Heart left ventricle (tissue), 16 donors: ENCODE results near the gene MET. TPM values are rescaled to one million over a fixed set of nuclear protein-coding genes. Genes with fewer than 3 reads are reported as not detected.

Experiments used
- ATAC-seq, 4 donors: fragments of 200-7000 bp; cut with Tn5 transposase; one replicate each; pipeline ENCODE4 v1.9.1; 2020 to 2022; ENCODE audit warnings: moderate library complexity in 4 of 4, mild to moderate bottlenecking in 3 of 4, moderate number of reproducible peaks in 1 of 4
- DNase-seq, 5 donors: peaks; one replicate each; pipeline ENCODE4 v3.0.0-alpha.2; 2020
- H3K27ac ChIP-seq, 12 donors: fragments of 200-600 bp; sonication (generic) in 4 of 12; one replicate each; pipeline versions ENCODE4 v1.5.0 to v1.8.0; 2016 to 2022; ENCODE audit warnings: mild to moderate bottlenecking in 2 of 12
- H3K27me3 ChIP-seq, 9 donors: fragments of 200-600 bp; sonication (generic) in 2 of 9; one replicate each; pipeline versions ENCODE4 v1.5.1 to v1.8.0; 2016 to 2022; ENCODE audit warnings: mild to moderate bottlenecking in 3 of 9
- H3K36me3 ChIP-seq, 9 donors: fragments of 200-600 bp; sonication (generic) in 2 of 9; one replicate each; pipeline versions ENCODE4 v1.5.0 to v1.8.0; 2018 to 2022; ENCODE audit warnings: mild to moderate bottlenecking in 2 of 9
- H3K4me1 ChIP-seq, 12 donors: fragments of 200-600 bp; sonication (generic) in 4 of 12; one replicate each; pipeline versions ENCODE4 v1.5.0 to v1.8.0; 2016 to 2022; ENCODE audit warnings: mild to moderate bottlenecking in 3 of 12
- H3K4me3 ChIP-seq, 12 donors: fragments of 200-600 bp; sonication (generic) in 4 of 12; one replicate each; pipeline versions ENCODE4 v1.5.0 to v1.8.0; 2017 to 2022; ENCODE audit warnings: mild to moderate bottlenecking in 9 of 12, moderate library complexity in 4 of 12
- H3K9me3 ChIP-seq, 12 donors: fragments of 200-600 bp; sonication (generic) in 4 of 12; one replicate each; pipeline versions ENCODE4 v1.5.0 to v1.8.0; 2016 to 2022; ENCODE audit warnings: mild to moderate bottlenecking in 1 of 12
- POLR2A ChIP-seq, 2 donors: fragments of 450-650 bp; IDR thresholded peaks; one replicate each; pipeline ENCODE4 v1.6.1; 2017; ENCODE audit warnings: antibody characterized with exemption in 2 of 2, mild to moderate bottlenecking in 2 of 2, moderate library complexity in 2 of 2
- WGBS, 4 donors: extraction: QIAGEN DNeasy Blood & Tissue Kit in 2 of 4; methylation state at CpG; one replicate each; pipeline versions ENCODE4 v1.1.5 to v1.1.7; 2013 to 2018; 5-methylcytosine and 5-hydroxymethylcytosine counted together
- intact Hi-C, 10 donors: fragments of 100-400 bp; cut with DNase I; formaldehyde crosslinking; loops; one replicate each; pipeline versions ENCODE4 v1.11.1 to v1.14.2; 2022
- polyA plus RNA-seq, 2 donors: library from polyadenylated mRNA; stranded (reverse); fragments of 200-250 nt; gene quantifications; one replicate each; pipeline ENCODE4 v1.2.3, GENCODE V29; 2013
- total RNA-seq, 9 donors: library from RNA; depleted of rRNA in 2 of 9; stranded (reverse); fragments of >200 nt in 2 of 9; fragmentation: NEBNext Ultra II Directional in 3 of 9; extraction: Animal tissue kit (Norgen Biotek cat#: 25700) in 3 of 9; gene quantifications; one replicate each; pipeline versions ENCODE4 v1.1.0 to v1.2.4, GENCODE V29; 2016 to 2023
- TF ChIP-seq, protein P1 (sequence below), 12 donors: fragments of 200-600 bp; sonication (generic) in 4 of 12; IDR thresholded peaks; one replicate each; pipeline versions ENCODE4 v1.5.0 to v1.8.0; 2018 to 2022; ENCODE audit warnings: antibody characterized with exemption in 12 of 12, mild to moderate bottlenecking in 5 of 12
- donor health status: ischemic (EF 13 %, LVEDD 7.1; RV severe dilation, severe dysfunction).
- donor health status: healthy with polysubstance abuse.
- donor health status: DM: no; HTN: yes; CAD: no.
- donor health status: DM: no; HTN: no; CAD: no.
- donor health status: ischemic (EF 25% LVEDD 6.9; RV normal size, moderate dysfunction).
- donor health status: ischemic (EF 25% LVEDD 5.7; RV mildly dilated, moderate dysfunction).
- donor health status: healthy.
- donor health status: DM: yes; HTN: yes; CAD: no.
- donor health status: ischemic (EF 35%, LVEDD 5.7; RV mildly dilated, moderate dysfunction).
- donor health status: nonischemic (EF 11% LVEDD 7.7; RV severe dilation, severe dysfunction).
- donor health status: DM: yes; HTN: yes; CAD: no.
- donor health status: PGD.
- donor health status: ischemic (EF 29% LVEDD 5.4; RV normal size, mild dysfunction).
- donor health status: nonischemic (EF 23%, LVEDD 6.1; RV moderate dilation, normal function).

Gene MET
- total and polyA plus RNA-seq, 11 donors = 2.4 to 29.7 (median 14.3) TPM

DNA sequence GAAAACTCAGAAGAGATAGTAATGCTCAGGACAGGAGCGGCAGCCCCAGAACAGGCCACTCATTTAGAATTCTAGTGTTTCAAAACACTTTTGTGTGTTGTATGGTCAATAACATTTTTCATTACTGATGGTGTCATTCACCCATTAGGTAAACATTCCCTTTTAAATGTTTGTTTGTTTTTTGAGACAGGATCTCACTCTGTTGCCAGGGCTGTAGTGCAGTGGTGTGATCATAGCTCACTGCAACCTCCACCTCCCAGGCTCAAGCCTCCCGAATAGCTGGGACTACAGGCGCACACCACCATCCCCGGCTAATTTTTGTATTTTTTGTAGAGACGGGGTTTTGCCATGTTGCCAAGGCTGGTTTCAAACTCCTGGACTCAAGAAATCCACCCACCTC, 124.5 kb downstream of the MET start:
- H3K4me3 ChIP-seq = no peak overlapping the region
- intact Hi-C loops = no loop called here
- no peak for DNase-seq
- H3K36me3 ChIP-seq = peaks cover 0 to 11% (median 0%) of the 10 kb centered on the region in 9 donors
- H3K9me3 ChIP-seq = no peaks in the 10 kb centered on the region
- H3K27me3 ChIP-seq = no peaks in the 10 kb centered on the region
- 96 to 97% (median 97%) methylated on average over 5 of the region's 5 CpGs for WGBS, 4 donors
- no peak for ATAC-seq
- peaks cover 0 to 11% (median 0%) of the 10 kb centered on the region in 12 donors for H3K4me1 ChIP-seq
- TF ChIP-seq, protein P1, sequence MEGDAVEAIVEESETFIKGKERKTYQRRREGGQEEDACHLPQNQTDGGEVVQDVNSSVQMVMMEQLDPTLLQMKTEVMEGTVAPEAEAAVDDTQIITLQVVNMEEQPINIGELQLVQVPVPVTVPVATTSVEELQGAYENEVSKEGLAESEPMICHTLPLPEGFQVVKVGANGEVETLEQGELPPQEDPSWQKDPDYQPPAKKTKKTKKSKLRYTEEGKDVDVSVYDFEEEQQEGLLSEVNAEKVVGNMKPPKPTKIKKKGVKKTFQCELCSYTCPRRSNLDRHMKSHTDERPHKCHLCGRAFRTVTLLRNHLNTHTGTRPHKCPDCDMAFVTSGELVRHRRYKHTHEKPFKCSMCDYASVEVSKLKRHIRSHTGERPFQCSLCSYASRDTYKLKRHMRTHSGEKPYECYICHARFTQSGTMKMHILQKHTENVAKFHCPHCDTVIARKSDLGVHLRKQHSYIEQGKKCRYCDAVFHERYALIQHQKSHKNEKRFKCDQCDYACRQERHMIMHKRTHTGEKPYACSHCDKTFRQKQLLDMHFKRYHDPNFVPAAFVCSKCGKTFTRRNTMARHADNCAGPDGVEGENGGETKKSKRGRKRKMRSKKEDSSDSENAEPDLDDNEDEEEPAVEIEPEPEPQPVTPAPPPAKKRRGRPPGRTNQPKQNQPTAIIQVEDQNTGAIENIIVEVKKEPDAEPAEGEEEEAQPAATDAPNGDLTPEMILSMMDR (IDR thresholded peaks at IDR 0.05) = no peak
- no peak for TF ChIP-seq POLR2A (IDR thresholded peaks at IDR 0.05)
- no peak overlapping the region for H3K27ac ChIP-seq

DNA sequence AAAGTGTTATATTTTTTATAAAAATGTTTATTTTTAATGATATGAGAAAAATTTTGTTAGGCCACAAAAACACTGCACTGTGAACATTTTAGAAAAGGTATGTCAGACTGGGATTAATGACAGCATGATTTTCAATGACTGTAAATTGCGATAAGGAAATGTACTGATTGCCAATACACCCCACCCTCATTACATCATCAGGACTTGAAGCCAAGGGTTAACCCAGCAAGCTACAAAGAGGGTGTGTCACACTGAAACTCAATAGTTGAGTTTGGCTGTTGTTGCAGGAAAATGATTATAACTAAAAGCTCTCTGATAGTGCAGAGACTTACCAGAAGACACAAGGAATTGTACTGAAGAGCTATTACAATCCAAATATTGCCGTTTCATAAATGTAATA, 125.6 kb downstream of the MET start:
- peak in 3 of 4 donors; percentile 46 to 62 (median 46) for ATAC-seq
- WGBS, 4 donors = 49 to 70% (median 54%) methylated on average over 2 of the region's 2 CpGs
- H3K27ac ChIP-seq = peak overlapping the region in 1 of 12 donors; percentile 32
- no peak for DNase-seq
- TF ChIP-seq POLR2A (IDR thresholded peaks at IDR 0.05) = no peak
- TF ChIP-seq, protein P1 (IDR thresholded peaks at IDR 0.05) = no peak
- intact Hi-C loops = no loop called here
- no peak overlapping the region for H3K4me3 ChIP-seq
- H3K4me1 ChIP-seq = peaks cover 0 to 11% (median 0%) of the 10 kb centered on the region in 12 donors
- no peaks in the 10 kb centered on the region for H3K9me3 ChIP-seq
- H3K36me3 ChIP-seq = peaks cover 0 to 11% (median 0%) of the 10 kb centered on the region in 9 donors
- H3K27me3 ChIP-seq = no peaks in the 10 kb centered on the region

DNA sequence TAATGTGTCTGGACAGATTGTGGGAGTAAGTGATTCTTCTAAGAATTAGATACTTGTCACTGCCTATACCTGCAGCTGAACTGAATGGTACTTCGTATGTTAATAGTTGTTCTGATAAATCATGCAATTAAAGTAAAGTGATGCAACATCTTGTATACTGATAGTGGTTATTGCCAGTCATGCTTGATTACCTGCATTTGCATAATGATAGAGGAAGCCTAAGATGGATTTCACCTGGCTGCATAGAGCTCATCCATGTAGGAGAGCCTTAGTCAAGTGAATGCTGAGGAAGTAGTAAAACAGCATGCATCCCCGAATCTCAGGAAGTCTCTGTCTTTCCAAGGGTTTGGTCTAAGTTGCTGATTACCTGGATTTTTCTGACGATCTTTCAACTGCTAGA, 126.2 kb downstream of the MET start:
- intact Hi-C loops = no loop called here
- DNase-seq (no peak), ATAC-seq (no peak)
- Histone ChIP-seq H3K36me3 (peaks cover 0 to 11% (median 0%) of the 10 kb centered on the region in 9 donors), H3K27ac (no peak overlapping the region), H3K9me3 (no peaks in the 10 kb centered on the region), H3K4me3 (no peak overlapping the region), H3K27me3 (no peaks in the 10 kb centered on the region), H3K4me1 (peaks cover 0 to 11% (median 0%) of the 10 kb centered on the region in 12 donors)
- TF ChIP-seq, protein P1 (IDR thresholded peaks at IDR 0.05) = no peak
- no peak for TF ChIP-seq POLR2A (IDR thresholded peaks at IDR 0.05)
- 73 to 79% (median 79%) methylated on average over 3 of the region's 3 CpGs for WGBS, 4 donors

DNA sequence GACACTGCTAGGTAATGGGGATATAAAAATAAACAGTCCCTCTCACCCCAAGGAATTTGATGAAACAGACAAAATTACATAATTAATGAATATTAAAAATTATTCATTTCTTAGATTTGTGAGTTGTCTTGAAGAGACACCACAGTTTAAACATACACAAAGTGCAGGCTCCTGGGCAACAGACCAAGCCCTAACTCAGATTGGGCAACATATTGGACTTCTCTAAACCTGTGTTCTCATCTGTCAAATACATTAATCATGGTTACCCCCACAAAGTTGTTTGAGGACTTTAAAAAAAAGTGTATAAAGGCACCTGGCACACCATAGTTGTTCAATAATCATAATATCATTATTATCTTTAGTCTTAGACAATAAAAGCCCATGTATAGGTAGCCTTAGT, 127.9 kb downstream of the MET start:
- ATAC-seq = no peak
- peaks cover 0 to 17% (median 3%) of the 10 kb centered on the region in 12 donors for H3K4me1 ChIP-seq
- H3K27me3 ChIP-seq = no peaks in the 10 kb centered on the region
- peaks cover 0 to 11% (median 0%) of the 10 kb centered on the region in 9 donors for H3K36me3 ChIP-seq
- H3K4me3 ChIP-seq = no peak overlapping the region
- no peak for DNase-seq
- no peaks in the 10 kb centered on the region for H3K9me3 ChIP-seq
- H3K27ac ChIP-seq = no peak overlapping the region
- intact Hi-C loops = loop anchor here in 2 of 10 donors (5.0 kb wide), 1 partner anchor 128 kb away; the partner anchor contains the start of gene MET (in 2 of the 2)
- TF ChIP-seq, protein P1 (IDR thresholded peaks at IDR 0.05) = no peak
- TF ChIP-seq POLR2A (IDR thresholded peaks at IDR 0.05) = no peak
